Heart left ventricle (tissue), 13 donors: ENCODE data around the gene ASTN2.

Experiments
- POLR2A ChIP-seq, 2 donors: fragments of 450-650 bp; IDR thresholded peaks; one replicate each; pipeline ENCODE4 v1.6.1; 2017; ENCODE audit warnings: antibody characterized with exemption in 2 of 2, mild to moderate bottlenecking in 2 of 2, moderate library complexity in 2 of 2
- TF ChIP-seq, protein P1 (sequence below), 12 donors: fragments of 200-600 bp; sonication (generic) in 4 of 12; IDR thresholded peaks; one replicate each; pipeline versions ENCODE4 v1.5.0 to v1.8.0; 2018 to 2022; ENCODE audit warnings: antibody characterized with exemption in 12 of 12, mild to moderate bottlenecking in 5 of 12
- donor health status: ischemic (EF 13 %, LVEDD 7.1; RV severe dilation, severe dysfunction).
- donor health status: DM: no; HTN: yes; CAD: no.
- donor health status: DM: no; HTN: no; CAD: no.
- donor health status: ischemic (EF 25% LVEDD 6.9; RV normal size, moderate dysfunction).
- donor health status: ischemic (EF 25% LVEDD 5.7; RV mildly dilated, moderate dysfunction).
- donor health status: ischemic (EF 35%, LVEDD 5.7; RV mildly dilated, moderate dysfunction).
- donor health status: nonischemic (EF 11% LVEDD 7.7; RV severe dilation, severe dysfunction).
- donor health status: DM: yes; HTN: yes; CAD: no.
- donor health status: PGD.
- donor health status: ischemic (EF 29% LVEDD 5.4; RV normal size, mild dysfunction).
- donor health status: nonischemic (EF 23%, LVEDD 6.1; RV moderate dilation, normal function).

DNA sequence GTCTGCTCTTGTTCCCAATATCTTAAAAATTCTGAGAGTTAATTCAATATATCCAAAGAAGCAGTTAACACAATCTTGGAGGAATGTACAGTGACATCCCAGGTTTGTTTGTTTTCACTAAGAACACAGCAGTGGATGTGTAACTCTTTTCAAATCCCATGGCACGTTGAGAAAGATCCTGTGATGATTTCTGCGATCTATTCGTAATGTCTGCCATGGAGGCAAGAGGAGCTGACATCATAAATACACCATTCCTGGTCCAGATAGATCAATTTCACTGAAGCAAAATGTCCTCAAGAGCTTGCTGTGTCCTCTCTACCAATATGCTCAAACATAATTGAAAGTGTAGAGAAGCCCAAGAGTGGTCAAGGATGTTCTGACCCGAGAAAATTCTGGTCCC lies 980.5 kb downstream of the ASTN2 start:
- no peak for TF ChIP-seq POLR2A (IDR thresholded peaks at IDR 0.05)
- TF ChIP-seq, protein P1, sequence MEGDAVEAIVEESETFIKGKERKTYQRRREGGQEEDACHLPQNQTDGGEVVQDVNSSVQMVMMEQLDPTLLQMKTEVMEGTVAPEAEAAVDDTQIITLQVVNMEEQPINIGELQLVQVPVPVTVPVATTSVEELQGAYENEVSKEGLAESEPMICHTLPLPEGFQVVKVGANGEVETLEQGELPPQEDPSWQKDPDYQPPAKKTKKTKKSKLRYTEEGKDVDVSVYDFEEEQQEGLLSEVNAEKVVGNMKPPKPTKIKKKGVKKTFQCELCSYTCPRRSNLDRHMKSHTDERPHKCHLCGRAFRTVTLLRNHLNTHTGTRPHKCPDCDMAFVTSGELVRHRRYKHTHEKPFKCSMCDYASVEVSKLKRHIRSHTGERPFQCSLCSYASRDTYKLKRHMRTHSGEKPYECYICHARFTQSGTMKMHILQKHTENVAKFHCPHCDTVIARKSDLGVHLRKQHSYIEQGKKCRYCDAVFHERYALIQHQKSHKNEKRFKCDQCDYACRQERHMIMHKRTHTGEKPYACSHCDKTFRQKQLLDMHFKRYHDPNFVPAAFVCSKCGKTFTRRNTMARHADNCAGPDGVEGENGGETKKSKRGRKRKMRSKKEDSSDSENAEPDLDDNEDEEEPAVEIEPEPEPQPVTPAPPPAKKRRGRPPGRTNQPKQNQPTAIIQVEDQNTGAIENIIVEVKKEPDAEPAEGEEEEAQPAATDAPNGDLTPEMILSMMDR (IDR thresholded peaks at IDR 0.05) = no peak
